Fibroblast of mammary gland (primary cell): ENCODE results near the gene TEAD1.

Experiments used
- DNase-seq: peaks from one replicate; pipeline ENCODE4 v3.0.0-alpha.2; 2010; ENCODE audit warnings: low read depth
- H3K4me3 ChIP-seq: 2 replicates; pipeline ENCODE4 v1.5.1; 2011; ENCODE audit warnings: low read depth, mild to moderate bottlenecking, low read length, moderate library complexity; ENCODE audit not compliant: control insufficient read depth
- TF ChIP-seq, protein P1 (sequence below): conservative IDR thresholded peaks from 2 replicates; pipeline ENCODE4 v1.5.1; 2011; ENCODE audit warnings: low read depth, low read length, inconsistent platforms; ENCODE audit not compliant: control insufficient read depth, insufficient read depth

TEAD1 gene

DNA sequence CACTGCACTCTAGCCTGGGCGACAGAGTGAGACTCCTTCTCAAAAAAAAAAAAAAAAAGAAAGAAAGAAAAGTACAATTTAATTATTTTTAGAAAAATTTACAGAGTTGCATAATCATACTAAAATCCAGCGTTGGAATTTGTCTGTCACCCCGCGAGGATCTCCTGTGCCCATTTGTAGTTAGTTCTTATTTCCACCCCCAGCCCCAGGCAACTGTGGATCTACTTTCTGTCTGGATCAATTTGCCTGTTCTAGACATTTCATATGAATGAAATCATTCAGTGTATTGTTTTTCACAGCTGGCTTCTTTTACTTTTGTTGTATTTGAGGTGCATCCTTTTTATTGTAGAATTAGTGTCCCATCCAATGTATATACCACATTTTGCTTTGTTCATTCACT lies 232.3 kb downstream of the TEAD1 start:
- DNase-seq, result no peak
- TF ChIP-seq, protein P1, sequence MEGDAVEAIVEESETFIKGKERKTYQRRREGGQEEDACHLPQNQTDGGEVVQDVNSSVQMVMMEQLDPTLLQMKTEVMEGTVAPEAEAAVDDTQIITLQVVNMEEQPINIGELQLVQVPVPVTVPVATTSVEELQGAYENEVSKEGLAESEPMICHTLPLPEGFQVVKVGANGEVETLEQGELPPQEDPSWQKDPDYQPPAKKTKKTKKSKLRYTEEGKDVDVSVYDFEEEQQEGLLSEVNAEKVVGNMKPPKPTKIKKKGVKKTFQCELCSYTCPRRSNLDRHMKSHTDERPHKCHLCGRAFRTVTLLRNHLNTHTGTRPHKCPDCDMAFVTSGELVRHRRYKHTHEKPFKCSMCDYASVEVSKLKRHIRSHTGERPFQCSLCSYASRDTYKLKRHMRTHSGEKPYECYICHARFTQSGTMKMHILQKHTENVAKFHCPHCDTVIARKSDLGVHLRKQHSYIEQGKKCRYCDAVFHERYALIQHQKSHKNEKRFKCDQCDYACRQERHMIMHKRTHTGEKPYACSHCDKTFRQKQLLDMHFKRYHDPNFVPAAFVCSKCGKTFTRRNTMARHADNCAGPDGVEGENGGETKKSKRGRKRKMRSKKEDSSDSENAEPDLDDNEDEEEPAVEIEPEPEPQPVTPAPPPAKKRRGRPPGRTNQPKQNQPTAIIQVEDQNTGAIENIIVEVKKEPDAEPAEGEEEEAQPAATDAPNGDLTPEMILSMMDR, result no peak
- H3K4me3 ChIP-seq, result no peak overlapping the region

DNA sequence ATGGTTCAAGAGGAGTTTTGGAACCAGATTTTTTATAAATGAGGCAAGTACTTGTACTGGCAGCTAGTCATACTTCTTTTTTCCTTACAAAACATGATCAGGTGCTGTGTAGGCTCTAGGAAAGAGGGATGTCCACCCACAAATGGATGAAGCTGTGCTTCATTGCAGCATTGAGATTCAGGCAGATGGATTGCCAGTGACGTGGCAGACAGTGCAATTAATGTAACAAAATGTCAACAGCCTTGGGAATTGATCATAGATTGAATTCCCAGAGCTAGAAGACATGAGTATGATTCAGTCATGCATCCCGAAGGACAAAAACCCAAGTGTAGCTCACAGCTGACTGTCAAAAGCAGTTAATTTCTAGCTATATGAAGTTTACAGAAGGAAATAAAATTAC lies 235.7 kb downstream of the TEAD1 start:
- H3K4me3 ChIP-seq, result no peak overlapping the region
- peak; percentile 57 for DNase-seq
- TF ChIP-seq, protein P1, result no peak

DNA sequence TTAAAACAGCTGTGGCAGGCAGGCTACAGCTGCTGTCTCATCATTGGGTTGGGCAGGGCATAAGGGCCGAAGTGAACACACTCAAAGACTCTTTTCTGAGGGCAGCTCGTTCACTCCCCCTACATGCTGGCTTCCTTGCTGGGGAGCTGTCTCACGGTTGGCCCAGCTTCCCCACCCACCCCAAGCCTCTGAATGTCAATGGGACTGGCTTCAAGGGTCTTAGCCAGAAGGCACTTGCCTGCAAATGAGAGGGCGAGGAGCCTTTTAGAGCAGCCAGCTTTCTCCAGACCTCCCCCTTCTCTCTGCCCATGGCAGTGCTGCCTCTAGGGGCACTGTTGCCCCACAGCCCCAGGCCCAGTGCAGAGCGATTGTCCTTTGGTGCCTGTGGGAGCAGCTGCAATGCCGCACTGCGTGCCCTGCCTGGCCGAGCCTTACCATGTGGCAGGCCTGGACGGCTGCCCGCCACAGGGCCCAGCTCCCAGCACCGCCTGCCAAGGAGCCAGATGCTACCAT lies 240.2 kb downstream of the TEAD1 start:
- DNase-seq, result peak; percentile 55
- no peak overlapping the region for H3K4me3 ChIP-seq

DNA sequence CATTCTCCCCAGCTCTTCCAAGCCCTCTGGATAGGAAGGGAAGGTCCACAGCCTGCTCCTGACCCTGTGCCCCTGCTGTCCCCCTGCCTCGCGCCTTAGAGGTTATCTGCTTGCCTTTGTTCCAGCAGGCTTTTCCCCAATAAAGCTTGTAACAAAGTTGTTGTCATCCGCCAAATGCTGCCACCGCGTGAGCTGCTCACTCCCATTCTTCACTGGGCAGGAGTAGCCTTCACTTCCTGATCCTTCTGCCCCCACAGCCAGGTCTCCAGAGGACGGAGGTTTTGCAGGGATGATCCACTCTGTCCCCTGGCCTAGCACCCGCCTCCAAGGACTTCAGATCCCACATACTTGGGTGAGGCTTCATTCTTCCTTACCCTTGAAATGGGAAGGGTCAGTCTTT lies 240.9 kb downstream of the TEAD1 start:
- TF ChIP-seq, protein P1, result no peak
- DNase-seq, result no peak
- H3K4me3 ChIP-seq, result no peak overlapping the region

More for the DNA sequence above, 240.2 kb downstream of the TEAD1 start:
- TF ChIP-seq, protein P1, result peak; percentile 56

DNA sequence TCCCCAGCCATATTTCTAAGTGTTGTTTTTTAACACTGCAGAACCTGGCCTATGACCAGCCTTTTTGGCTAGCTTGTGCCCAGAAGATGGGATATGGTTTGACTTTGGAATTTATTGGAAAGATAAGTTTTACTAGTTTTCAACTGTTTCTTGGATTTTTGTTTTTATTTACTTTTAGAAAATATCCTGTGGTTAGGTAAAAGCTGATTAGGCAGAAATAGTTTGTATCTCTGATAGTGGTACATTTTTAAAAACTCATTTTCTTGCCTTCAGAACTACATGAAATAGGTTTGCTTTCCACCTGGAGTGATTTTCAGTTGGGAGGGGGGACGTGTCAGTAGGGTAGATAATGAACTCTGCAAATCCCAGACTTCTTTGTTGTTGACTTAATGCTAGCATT lies 243.6 kb downstream of the TEAD1 start:
- no peak for DNase-seq
- TF ChIP-seq, protein P1, result no peak
- no peak overlapping the region for H3K4me3 ChIP-seq

DNA sequence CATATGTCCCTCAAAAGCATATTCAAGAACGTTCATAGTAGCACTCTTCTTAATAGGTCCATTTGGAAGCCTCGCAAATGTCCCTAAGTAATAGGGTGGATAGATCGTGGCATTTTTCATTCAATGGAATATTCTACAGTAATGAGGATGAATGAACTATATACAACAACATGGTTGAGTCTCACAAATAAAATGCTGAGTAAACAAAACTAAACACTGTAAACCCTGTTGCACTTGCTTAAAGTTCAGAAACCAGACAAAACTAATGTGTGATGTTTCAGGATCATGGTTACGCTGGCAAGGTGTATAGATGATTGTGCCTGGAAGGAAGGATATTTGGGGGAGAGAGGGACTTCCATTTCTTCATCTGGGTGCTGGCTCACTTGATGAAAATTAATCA lies 244.4 kb downstream of the TEAD1 start:
- no peak for DNase-seq
- H3K4me3 ChIP-seq, result no peak overlapping the region
- TF ChIP-seq, protein P1, result no peak

DNA sequence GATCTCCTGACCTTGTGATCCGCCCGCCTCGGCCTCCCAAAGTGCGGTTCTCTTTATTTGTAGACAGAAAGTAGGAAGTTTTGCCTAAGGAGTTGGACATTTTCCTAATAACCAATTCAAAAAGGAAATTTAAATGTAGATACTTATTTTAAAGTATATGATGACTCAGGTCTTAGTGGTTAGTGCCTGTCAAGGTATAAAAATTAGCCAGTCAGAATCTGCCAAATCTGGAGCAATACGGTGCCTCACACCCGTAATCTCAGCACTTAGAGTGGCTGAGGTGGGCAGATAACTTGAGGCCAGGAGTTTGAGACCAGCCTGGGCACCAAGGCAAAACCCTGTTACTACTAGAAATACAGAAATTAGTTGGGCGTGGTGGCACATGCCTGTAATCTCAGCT lies 248.2 kb downstream of the TEAD1 start:
- TF ChIP-seq, protein P1, result no peak
- peak; percentile 42 for DNase-seq

More for the DNA sequence above, 248.2 kb downstream of the TEAD1 start:
- H3K4me3 ChIP-seq, result no peak overlapping the region
